SHP77 (cell line): ENCODE data around the gene BCL11B.
"Not testable (repeated sequence)": the region's sequence is repeated elsewhere in the genome, so short reads cannot be mapped to it uniquely, and the experiment has no call there.

Experiments used
- DNase-seq, 2 experiments: peaks; one replicate each; lab custom pipeline; 2025; lab: John Stamatoyannopoulos, UW

BCL11B gene

GRCh38 chr14:99199846-99200653 lies 71.9 kb downstream of the BCL11B start:
- DNase-seq, result no peak

DNA sequence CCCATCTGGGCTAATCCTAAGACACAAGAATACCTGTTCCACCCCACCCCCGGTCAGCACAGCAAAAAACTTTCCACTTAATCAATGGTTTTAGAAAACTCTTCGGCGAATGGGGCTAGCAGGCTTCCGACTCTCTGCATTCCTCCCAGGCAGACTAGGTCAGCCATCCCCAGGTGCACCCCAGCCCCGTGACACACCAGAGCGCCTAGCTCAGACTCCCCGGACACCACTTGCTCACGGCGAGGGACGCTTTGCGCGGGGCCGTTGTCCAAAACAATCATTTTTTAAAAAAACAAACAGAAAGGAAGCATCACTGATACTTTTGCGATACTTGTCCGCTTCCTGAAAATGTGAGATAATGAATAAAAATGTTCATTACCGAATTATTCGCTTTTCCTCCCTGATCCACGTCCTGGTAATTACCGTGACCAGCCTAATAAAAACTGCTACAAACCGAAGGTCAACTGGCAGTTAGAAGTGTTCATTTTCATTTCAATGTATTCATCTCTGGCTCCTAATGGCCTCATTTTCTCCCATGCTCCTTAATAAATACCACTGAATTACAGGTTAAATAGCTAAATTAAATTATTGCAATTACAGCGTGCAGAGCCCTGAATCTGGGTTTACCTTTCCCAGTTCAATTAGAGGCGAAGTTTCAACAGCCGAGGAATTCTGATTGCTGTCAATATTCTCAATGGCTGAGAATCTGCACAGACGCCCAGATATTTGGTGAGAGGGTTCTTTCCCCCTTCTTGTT lies 73.1 kb downstream of the BCL11B start:
- DNase-seq, result no peak

DNA sequence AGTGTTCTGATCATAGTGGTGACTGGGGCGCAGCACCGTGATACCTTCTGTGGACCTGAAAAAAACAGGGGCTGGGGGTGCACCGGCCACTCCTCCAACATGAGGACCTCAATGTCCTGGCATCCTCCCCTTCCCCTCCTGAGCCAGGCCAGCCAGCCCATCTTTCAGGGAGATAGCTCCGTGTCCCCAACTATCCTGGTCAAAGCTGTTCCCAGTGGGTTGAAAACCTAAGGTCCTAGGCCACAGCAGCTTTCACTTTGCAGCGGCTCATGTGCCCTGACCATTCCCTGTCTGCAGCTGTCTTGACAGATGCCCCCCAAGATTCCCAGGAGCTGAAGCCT lies 75.7 kb downstream of the BCL11B start:
- no peak for DNase-seq

DNA sequence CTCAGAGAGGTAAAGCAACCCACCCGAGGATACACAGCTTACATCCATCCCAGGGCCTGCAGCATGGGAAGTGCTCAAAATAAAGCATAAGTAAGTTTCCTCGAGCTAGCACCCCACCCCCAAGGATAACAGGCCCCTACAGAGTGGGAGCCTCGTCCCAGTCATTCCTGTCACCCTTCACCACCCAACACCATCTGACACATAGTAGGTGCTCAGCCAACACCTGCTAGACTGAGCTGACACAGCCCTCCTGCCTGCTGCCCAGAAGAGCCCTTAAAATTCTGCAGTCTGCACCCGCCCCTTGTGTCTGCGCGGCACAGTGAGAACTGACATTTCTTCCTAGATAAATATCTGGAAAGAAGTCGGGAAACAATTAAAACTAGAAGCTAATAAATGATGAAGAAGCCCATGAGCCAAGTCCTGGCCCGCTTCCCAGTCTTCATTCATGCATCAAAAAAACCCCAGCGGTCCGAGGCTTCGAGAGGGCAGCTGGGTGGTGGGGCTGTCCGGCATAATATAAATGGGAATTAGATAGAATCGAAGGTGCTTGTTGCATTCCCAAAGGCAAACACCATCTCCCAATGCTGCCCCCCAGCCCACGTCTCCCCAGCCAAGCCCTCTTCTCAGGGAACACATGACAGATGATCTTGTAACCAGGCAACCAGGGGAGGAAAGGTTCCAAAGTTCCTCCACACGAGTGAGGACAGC lies 76.2 kb downstream of the BCL11B start:
- DNase-seq, result no peak

GRCh38 chr14:99194736-99195135 lies 77.3 kb downstream of the BCL11B start:
- no peak for DNase-seq

- DNase-seq, result no peak
Measured at GRCh38 chr14:99194136-99194535, 77.9 kb downstream of the BCL11B start.

- no peak for DNase-seq
Measured at GRCh38 chr14:99192830-99193229, 79.2 kb downstream of the BCL11B start.

- peak in 1 of 2 experiments; percentile 23 for DNase-seq
Measured at GRCh38 chr14:99192028-99192621, 79.9 kb downstream of the BCL11B start.

DNA sequence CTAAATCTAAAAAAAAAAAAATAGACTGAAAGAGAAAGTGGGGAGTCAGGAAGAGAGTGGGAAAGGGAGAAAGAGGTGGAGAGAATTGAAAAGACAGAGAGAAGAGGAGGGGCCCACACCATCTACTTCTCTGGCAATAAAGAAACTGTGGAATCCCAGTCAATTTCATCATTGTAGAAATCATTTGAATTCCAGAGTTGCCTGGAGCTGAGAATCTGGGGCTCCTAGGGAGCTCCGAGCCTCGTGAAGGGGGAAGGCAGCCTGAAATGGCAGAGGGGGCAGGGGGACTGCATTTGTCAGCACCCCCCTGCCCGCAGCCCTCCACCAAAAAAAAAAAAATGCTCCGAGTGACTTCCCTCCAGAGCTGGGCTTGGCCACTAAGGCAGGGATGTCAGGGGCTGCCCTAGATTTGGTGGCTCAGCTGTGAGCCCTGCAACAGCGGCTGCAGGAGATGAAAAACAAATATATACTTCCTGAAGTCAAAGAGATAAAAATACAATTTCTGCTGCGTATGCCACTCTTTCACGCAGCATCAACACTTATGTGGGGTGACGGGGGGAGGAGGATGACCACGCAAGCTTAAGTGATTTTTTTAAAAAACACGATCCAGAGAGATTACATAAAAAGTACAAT lies 80.5 kb downstream of the BCL11B start:
- no peak for DNase-seq

DNA sequence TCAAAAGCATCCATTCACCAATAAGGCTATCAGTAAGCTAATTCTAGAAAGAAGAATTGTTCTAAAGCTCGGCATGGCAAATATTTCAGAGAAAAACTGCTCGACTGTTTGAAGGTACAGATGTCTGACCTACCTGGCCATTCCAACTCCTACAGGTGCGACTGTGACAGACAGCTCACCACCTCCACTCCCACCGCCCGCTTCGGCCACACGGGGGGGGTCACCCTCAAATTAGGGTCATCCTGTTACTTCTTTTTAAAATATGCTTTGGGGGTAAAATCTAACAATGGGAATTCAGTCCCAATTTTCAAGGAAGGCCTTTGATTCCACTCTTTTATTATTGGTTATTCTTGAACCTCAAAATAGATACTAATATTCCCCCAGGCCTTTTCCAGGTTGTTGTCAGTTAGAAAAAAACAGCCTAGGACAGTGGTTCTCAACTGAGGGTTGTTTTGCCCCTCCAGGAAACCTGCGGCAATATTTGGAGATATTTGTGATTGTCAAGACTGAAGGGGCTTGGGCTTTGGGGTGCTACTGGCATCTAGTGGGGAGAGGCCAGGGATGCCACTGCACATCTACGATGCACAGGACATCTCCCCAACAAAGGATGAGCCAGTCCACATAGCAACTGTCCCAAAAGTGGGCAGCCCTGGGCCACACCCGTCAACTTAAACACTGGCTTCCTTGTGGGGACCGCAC lies 81.2 kb downstream of the BCL11B start:
- DNase-seq, result no peak

DNA sequence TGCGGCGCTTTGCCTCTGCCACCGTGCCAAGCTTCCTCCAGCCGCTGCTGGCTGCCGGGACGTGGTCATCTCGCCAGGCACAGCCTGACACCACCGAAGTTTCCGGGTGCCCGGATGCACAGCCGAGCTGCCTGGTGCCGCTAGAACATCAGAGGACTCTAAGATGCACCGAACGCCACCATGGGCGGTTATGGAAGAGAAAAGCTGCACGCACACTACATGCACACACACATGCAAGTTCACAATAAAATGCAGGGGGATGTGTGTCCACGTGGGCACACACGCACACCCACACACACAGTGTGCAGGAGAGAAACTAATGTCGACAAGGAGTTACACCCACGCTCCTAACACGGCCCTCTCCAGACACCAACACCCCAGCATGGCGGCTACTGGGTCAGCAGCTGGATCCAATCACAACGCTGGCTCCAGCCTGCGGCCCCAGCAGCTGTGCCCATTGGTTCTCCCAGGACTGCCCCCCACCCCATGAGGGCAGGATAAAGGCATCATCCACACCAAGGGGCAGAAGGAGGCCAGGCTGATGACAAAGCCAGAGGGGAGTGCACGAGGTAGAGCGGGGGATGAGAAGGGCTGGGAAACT lies 82.7 kb downstream of the BCL11B start:
- DNase-seq, result no peak

DNA sequence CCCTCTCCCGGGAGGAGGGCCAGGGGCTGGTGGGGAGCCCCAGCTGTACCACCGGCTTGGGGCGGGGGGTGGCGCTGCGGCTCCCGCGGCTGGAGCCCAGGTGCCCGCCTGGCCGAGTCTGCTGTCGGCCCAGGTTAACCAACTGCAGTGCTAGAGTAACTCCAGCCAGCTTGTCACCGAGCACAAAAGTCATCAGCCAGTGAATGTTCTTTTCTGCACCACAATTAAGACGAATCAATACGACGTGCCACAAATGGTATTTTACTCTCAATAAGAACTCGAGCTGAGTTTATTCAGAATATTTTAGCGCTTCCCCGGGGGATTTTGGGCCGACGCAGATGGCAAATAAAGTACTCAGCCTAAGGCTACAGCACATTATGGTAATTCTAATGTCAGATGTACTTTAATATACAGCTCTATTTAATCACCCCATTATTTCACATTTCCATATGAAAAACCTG lies 83.2 kb downstream of the BCL11B start:
- DNase-seq, result no peak

DNA sequence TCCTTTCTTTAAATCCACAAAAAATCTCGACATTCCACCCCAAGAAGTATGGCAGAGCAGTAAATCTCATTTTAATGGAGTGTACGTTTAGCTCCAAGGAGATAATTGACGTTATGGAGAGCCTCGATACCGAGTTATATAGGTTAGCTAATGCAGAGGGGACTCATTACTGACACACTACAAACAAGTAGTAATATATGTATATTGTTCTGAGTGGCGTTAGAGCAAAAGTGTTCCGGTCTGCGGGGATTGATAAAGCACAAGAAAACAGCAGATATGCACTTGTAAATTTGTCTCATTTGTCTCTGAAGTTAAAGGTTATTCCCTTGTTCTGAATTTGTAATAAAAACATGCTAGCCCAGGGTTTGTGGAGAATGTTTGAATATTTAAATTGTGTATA lies 84.1 kb downstream of the BCL11B start:
- DNase-seq, result no peak

DNA sequence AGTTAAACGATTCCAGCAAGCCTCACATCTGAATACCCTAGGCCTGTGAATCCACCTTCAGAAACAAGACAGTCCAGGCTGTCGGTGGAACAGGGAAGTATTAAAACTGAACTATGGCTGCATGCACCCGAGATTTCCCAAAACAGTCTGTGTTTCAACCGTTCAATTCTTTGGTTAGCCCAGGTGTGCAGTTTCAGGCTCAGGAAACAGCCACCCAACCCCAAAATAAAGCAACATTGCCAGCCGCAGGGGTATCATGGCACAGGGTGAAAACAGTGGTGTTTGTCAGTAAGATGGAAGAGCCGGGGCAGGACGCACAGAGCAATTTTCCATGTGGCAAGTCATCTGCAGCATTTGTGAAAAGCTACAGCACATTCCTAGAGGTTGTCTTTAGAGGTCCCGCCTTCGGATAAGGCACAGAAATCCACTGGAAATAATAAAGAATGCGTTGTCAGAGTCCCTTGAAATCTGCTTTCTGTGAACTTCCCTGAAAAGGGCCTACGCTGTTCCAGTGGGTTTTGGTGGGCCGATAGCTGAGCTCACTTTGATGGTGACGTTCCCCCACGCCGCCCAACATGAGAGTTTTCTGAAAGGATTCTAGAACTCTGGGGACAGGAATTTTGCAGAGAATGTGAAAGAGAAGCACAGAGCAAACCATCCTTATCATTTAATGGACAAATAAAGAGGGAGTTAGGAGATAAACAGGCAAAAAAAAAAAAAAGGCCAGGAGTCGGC lies 84.9 kb downstream of the BCL11B start:
- DNase-seq, result no peak

DNA sequence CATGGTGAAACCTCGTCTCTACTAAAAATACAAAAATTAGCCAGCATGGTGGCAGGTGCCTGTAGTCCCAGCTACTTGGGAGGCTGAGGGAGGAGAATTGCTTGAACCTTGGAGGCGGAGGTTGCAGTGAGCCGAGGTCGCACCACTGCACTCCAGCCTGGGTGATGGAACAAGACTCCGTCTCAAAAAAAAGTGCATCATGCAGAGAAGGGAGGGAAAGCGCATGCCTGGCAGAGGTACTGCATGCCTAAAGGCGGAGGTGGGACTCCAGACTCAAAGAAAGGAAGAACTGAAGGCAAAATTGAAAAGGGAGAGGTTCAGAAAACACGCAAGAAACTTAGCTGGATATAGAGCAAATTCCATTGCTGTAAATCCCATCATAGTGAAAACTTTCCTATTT lies 85.7 kb downstream of the BCL11B start:
- DNase-seq, result not testable (repeated sequence)

- DNase-seq, result no peak
Measured at GRCh38 chr14:99185436-99186068, 86.4 kb downstream of the BCL11B start.

- no peak for DNase-seq
Measured at GRCh38 chr14:99183716-99184115, 88.3 kb downstream of the BCL11B start.

DNA sequence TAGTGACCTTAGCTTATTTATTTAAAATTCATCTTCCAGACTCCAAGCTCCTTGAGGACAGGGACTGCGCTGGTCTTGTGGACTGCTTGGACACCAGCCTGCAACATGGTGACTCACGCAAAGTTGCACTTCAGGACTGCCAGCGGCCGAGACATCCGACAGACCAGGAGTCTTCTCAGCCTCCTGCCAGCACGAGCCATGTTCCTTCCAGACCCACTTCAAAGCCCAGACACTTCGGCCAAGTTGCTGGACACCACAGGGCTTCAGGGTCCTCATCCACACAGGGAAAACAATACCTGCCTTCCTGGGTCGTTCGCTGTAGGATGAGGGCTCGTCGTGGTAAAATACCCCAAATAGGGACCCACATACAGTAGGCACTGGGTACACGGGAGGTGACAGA lies 88.7 kb downstream of the BCL11B start:
- DNase-seq, result no peak

- no peak for DNase-seq
Measured at GRCh38 chr14:99182548-99183250, 89.3 kb downstream of the BCL11B start.
